Measurements from ENCODE around the gene WDFY4. TPM values are rescaled to one million over a fixed set of nuclear protein-coding genes. Genes with fewer than 3 reads are reported as not detected.

WDFY4 gene
- total and polyA plus RNA-seq, 9 of the 15 experiments (the other 6 are each of a cell fraction or from before 2014, with no cell fraction given): 0.01 to 0.02 (median 0.01) TPM; not detected in 6

GRCh38 chr10:48818081-48818480 lies 133.4 kb downstream of the WDFY4 start:
- no peak for DNase-seq (ENCODE audit: extremely low read depth in 1 of 4, low spot score in 3 of 4)
- Histone ChIP-seq H3K4me2 (ENCODE audit: insufficient read depth, low read length) (no peak overlapping the region), H2AFZ (ENCODE audit: low read depth, low read length) (no peak overlapping the region), H3K27me3 (ENCODE audit: control insufficient read depth in 2 of 2, insufficient read depth in 2 of 2, low read length in 2 of 2) (peaks cover 16 to 61% of the 10 kb centered on the region in 2 experiments; a peak in 4 of 5 replicates), H4K20me1 (replicated peaks; ENCODE audit: control insufficient read depth, insufficient read depth, low read length) (peaks cover 3% of the 10 kb centered on the region; the same call in 1 of the 2 replicates), H3K9me3 (replicated peaks; ENCODE audit: control insufficient read depth, insufficient read depth, low read depth, low read length) (no peaks in the 10 kb centered on the region), H3K4me1 (replicated peaks in 1 of 2; ENCODE audit: control insufficient read depth in 2 of 2, insufficient read depth in 2 of 2, low read length in 2 of 2) (no peaks in the 10 kb centered on the region), H3K4me3 (no peak overlapping the region), H3K36me3 (ENCODE audit: control insufficient read depth, insufficient read depth, low read length) (no peaks in the 10 kb centered on the region), H3K27ac (ENCODE audit: extremely low read depth, low read depth, low read length) (no peak overlapping the region), H3K9me1 (ENCODE audit: control insufficient read depth, insufficient read depth, low read length) (no peaks in the 10 kb centered on the region), H3K79me2 (ENCODE audit: control insufficient read depth, insufficient read depth, low read length) (no peaks in the 10 kb centered on the region), H3K9ac (ENCODE audit: insufficient read depth in 1 of 2, low read depth in 2 of 2, low read length in 2 of 2) (no peak overlapping the region)
- BruUV-seq (replicated peaks): no TSS peak
- ChIA-PET POLR2A (interaction anchor here (0.6 to 1.3 kb wide), 2 partner anchors 42 to 343 kb away, joined by 3 read pairs; no protein-coding TSS in a partner anchor), CTCF (ENCODE audit: low intra/inter-chr PET ratio) (interaction anchor here (0.9 kb wide), 1 partner anchor 158 kb away, joined by 3 read pairs; no protein-coding TSS in a partner anchor)
- in situ Hi-C loops (cut with MboI) (no loop called here), intact Hi-C loops (cut with micrococcal nuclease) (no loop called here)
- FAIRE-seq: no peak
- 0% methylated on average over 2 of the region's 2 CpGs for WGBS (ENCODE audit: insufficient coverage, low coverage, missing lambda C conversion rate)
- no peak for ATAC-seq
- TF ChIP-seq IFI16 (CRISPR knock-in tag; IDR thresholded peaks at IDR 0.05) (no peak), ZFP1 (CRISPR knock-in tag; IDR thresholded peaks at IDR 0.05) (no peak), MTA1 (IDR thresholded peaks at IDR 0.05; ENCODE audit: borderline replicate concordance) (no peak), ARNT (IDR thresholded peaks at IDR 0.05) (no peak), GTF2E2 (tag; IDR thresholded peaks at IDR 0.05) (no peak), CHD1 (IDR thresholded peaks at IDR 0.05; ENCODE audit: low read length) (no peak), ZNF41 (CRISPR knock-in tag; conservative IDR thresholded peaks at IDR 0.05) (no peak), PATZ1 (CRISPR knock-in tag; IDR thresholded peaks at IDR 0.05; ENCODE audit: borderline replicate concordance) (no peak), ZNF184 (CRISPR knock-in tag; IDR thresholded peaks at IDR 0.05) (no peak), MXD1 (CRISPR knock-in tag; IDR thresholded peaks at IDR 0.05; ENCODE audit: borderline replicate concordance, poor library complexity, severe bottlenecking) (no peak), TCF7 (IDR thresholded peaks at IDR 0.05; ENCODE audit: borderline replicate concordance) (no peak), HEY1 (CRISPR knock-in tag; IDR thresholded peaks at IDR 0.05; ENCODE audit: borderline replicate concordance) (no peak), RREB1 (CRISPR knock-in tag; IDR thresholded peaks at IDR 0.05) (no peak), ZNF12 (CRISPR knock-in tag; IDR thresholded peaks at IDR 0.05) (no peak), SNRNP70 (optimal IDR thresholded peaks at IDR 0.05; ENCODE audit: low read depth, low read length) (no peak)
